ENCODE measurements around the gene TCEA2.

The TCEA2 gene

GRCh38 chr20:64049878-64050260 is 13.1 kb upstream of the TCEA2 start:
- no peak for DNase-seq

- DNase-seq: no peak
These were observed 12.6 kb upstream of the TCEA2 start for GRCh38 chr20:64050261-64051032.

GRCh38 chr20:64051033-64051452 is 12.0 kb upstream of the TCEA2 start:
- DNase-seq: no peak

- no peak for DNase-seq
These were observed 11.3 kb upstream of the TCEA2 start for GRCh38 chr20:64051561-64052325.

GRCh38 chr20:64052326-64052722 is 10.7 kb upstream of the TCEA2 start:
- DNase-seq: no peak

GRCh38 chr20:64052987-64053840 is 9.8 kb upstream of the TCEA2 start:
- no peak for DNase-seq

- DNase-seq: peak; percentile 66
These were observed 8.9 kb upstream of the TCEA2 start for GRCh38 chr20:64053841-64054661.

- DNase-seq: no peak
These were observed 7.6 kb upstream of the TCEA2 start for GRCh38 chr20:64055396-64055892.

GRCh38 chr20:64055893-64056638 is 6.9 kb upstream of the TCEA2 start:
- DNase-seq: peak; percentile 72

GRCh38 chr20:64056639-64056888 is 6.4 kb upstream of the TCEA2 start:
- no peak for DNase-seq

GRCh38 chr20:64056889-64057627 is 5.9 kb upstream of the TCEA2 start:
- peak; percentile 48 for DNase-seq

GRCh38 chr20:64057628-64058498 is 5.1 kb upstream of the TCEA2 start:
- DNase-seq: peak; percentile 78

GRCh38 chr20:64058536-64058935 is 4.5 kb upstream of the TCEA2 start:
- no peak for DNase-seq

GRCh38 chr20:64062276-64062595 is 762 bp upstream of the TCEA2 start:
- no peak for DNase-seq

- DNase-seq: no peak
These were observed 569 bp downstream of the TCEA2 start for GRCh38 chr20:64063389-64064144.

- peak; percentile 77 for DNase-seq
These were observed 1.2 kb downstream of the TCEA2 start for GRCh38 chr20:64064145-64064698.

GRCh38 chr20:64065062-64065973 is 2.3 kb downstream of the TCEA2 start:
- DNase-seq: peak; percentile 88

- DNase-seq: peak; percentile 96
These were observed 3.0 kb downstream of the TCEA2 start for GRCh38 chr20:64065974-64066343.

Data from RPMI8226 (cell line).